ENCODE results near the gene PAQR9.

GRCh38 chr3:142923694-142924093, 39.8 kb downstream of the PAQR9 start:
- TF ChIP-seq POLR2AphosphoS5 (IDR thresholded peaks at IDR 0.05; ENCODE audit: low read depth, low read length) (no peak), POLR2A (IDR thresholded peaks at IDR 0.05; ENCODE audit: low read depth, low read length) (no peak), TAF1 (IDR thresholded peaks at IDR 0.05; ENCODE audit: low read depth, low read length) (no peak), SPI1 (IDR thresholded peaks at IDR 0.05; ENCODE audit: low read depth, low read length) (no peak), POU2F2 (IDR thresholded peaks at IDR 0.05; ENCODE audit: low read depth, low read length) (no peak)

All from GM12891 (cell line).